Karpas-422 (cell line): ENCODE measurements around the gene HYCC1. TPM values are rescaled to one million over a fixed set of nuclear protein-coding genes. Genes with fewer than 3 reads are reported as not detected.
A peak's percentile ranks its signal among the peaks of the same experiment; 100 is the strongest.

Experiments used
- DNase-seq: peaks from one replicate; pipeline ENCODE4 v3.0.0-alpha.2; 2015
- H2AFZ ChIP-seq: fragments of 200-600 bp; sonication (generic); 2 replicates; pipeline ENCODE4 v1.6.1; 2014; ENCODE audit warnings: antibody characterized with exemption, low read length, mixed read lengths
- H3K27ac ChIP-seq: fragments of 200-600 bp; sonication (generic); 2 replicates; pipeline ENCODE4 v1.5.1; 2014; ENCODE audit warnings: mild to moderate bottlenecking, low read length, moderate library complexity
- H3K27me3 ChIP-seq: fragments of 200-600 bp; sonication (generic); 2 replicates; pipeline ENCODE4 v1.6.1; 2014; ENCODE audit warnings: low read length, mixed read lengths
- H3K36me3 ChIP-seq: fragments of 200-600 bp; sonication (generic); 2 replicates; pipeline ENCODE4 v1.6.1; 2014; ENCODE audit warnings: low read length, mixed read lengths; ENCODE audit not compliant: insufficient read depth
- H3K4me1 ChIP-seq: fragments of 200-600 bp; sonication (generic); 2 replicates; pipeline ENCODE4 v1.6.1; 2014; ENCODE audit warnings: mild to moderate bottlenecking, low read length, mixed read lengths
- H3K4me2 ChIP-seq: fragments of 200-600 bp; sonication (generic); 2 replicates; pipeline ENCODE4 v1.6.1; 2014; ENCODE audit warnings: low read length, low read depth, mild to moderate bottlenecking; ENCODE audit not compliant: poor library complexity, severe bottlenecking
- H3K4me3 ChIP-seq: fragments of 200-600 bp; sonication (generic); 2 replicates; pipeline ENCODE4 v1.5.1; 2014; ENCODE audit warnings: mild to moderate bottlenecking, antibody characterized with exemption, low read length, mixed read lengths
- H3K79me2 ChIP-seq: fragments of 200-600 bp; sonication (generic); 2 replicates; pipeline ENCODE4 v1.6.1; 2014; ENCODE audit warnings: mild to moderate bottlenecking, low read length, mixed read lengths
- H3K9ac ChIP-seq: fragments of 200-600 bp; sonication (generic); 2 replicates; pipeline ENCODE4 v1.6.0; 2014; ENCODE audit warnings: low read length
- H3K9me2 ChIP-seq: fragments of 200-600 bp; sonication (generic), shearing (Covaris generic); replicated peaks from 2 replicates; pipeline ENCODE4 v1.6.0; 2014; ENCODE audit warnings: mild to moderate bottlenecking, low read length, moderate library complexity; ENCODE audit not compliant: insufficient read depth
- H3K9me3 ChIP-seq: fragments of 300-700, 200-600 bp; sonication (generic); 2 replicates; pipeline ENCODE4 v1.6.1; 2014; ENCODE audit warnings: low read length, mixed read lengths
- H4K20me1 ChIP-seq: fragments of 200-600 bp; sonication (generic); 2 replicates; pipeline ENCODE4 v1.6.1; 2014; ENCODE audit warnings: mild to moderate bottlenecking, antibody characterized with exemption, low read length, low read depth; ENCODE audit not compliant: insufficient read depth
- total RNA-seq: library from RNA; depleted of rRNA; stranded (reverse); fragments of >200 nt; shearing (Covaris generic); gene quantifications from 2 replicates; pipeline ENCODE4 v1.2.3, GENCODE V29; 2014; ENCODE audit warnings: low replicate concordance

HYCC1 gene
- total RNA-seq, 1 experiment from 2014 or later = 3.4 TPM

- Histone ChIP-seq H3K36me3 (no peaks in the 10 kb centered on the region), H2AFZ (no peak overlapping the region), H3K79me2 (no peaks in the 10 kb centered on the region), H4K20me1 (peaks cover 7% of the 10 kb centered on the region; the same call in 1 of the 2 replicates), H3K27ac (no peak overlapping the region), H3K4me2 (no peak overlapping the region), H3K4me1 (no peaks in the 10 kb centered on the region), H3K9me2 (no peaks in the 10 kb centered on the region), H3K9ac (no peak overlapping the region), H3K9me3 (no peaks in the 10 kb centered on the region), H3K27me3 (no peaks in the 10 kb centered on the region), H3K4me3 (no peak overlapping the region)
- no peak for DNase-seq
These were observed 13.2 kb downstream of the HYCC1 start for GRCh38 chr7:23000597-23001360.

GRCh38 chr7:22998519-22998896, 15.4 kb downstream of the HYCC1 start:
- Histone ChIP-seq H3K4me3 (no peak overlapping the region), H3K79me2 (no peaks in the 10 kb centered on the region), H3K27ac (no peak overlapping the region), H3K4me1 (no peaks in the 10 kb centered on the region), H3K9me3 (no peaks in the 10 kb centered on the region), H3K27me3 (no peaks in the 10 kb centered on the region), H2AFZ (no peak overlapping the region), H3K9ac (no peak overlapping the region), H3K36me3 (no peaks in the 10 kb centered on the region), H3K9me2 (no peaks in the 10 kb centered on the region), H3K4me2 (no peak overlapping the region), H4K20me1 (peaks cover 7% of the 10 kb centered on the region; the same call in 1 of the 2 replicates)
- DNase-seq = no peak

DNA sequence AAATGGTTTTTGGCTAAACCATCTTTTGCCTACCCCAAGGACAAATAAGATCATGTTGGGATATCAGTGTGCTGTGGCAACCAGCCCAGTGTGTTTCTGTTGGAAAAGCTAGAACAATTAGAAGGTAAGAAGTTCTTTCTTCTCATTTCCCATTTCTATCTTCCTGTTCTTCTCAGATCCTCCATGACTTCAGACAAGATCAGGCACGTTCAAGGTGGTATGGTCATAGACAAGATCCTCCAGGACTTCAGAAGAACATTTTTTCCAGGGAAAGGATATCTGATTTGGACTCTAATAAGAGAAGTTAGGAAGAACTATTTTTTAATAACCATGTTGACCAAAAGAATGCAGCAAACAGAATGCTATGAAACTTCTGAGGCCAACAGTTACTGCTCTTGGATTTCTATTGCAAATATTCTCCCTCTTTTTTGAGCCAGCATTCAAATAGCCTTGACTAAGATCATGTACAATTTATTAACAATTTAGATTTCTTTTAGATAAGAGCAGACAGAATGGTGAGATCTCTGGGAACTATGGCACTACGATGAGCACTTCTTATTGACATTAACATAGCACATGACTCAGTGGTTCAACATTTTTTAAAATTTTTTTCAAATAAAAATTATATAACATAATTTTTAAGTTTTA, 15.9 kb downstream of the HYCC1 start:
- Histone ChIP-seq H3K79me2 (no peaks in the 10 kb centered on the region), H3K4me1 (no peaks in the 10 kb centered on the region), H4K20me1 (peaks cover 7% of the 10 kb centered on the region; the same call in 1 of the 2 replicates), H3K4me3 (no peak overlapping the region), H3K27ac (no peak overlapping the region), H3K36me3 (no peaks in the 10 kb centered on the region), H3K9me3 (no peaks in the 10 kb centered on the region), H3K4me2 (no peak overlapping the region), H3K27me3 (no peaks in the 10 kb centered on the region), H3K9ac (no peak overlapping the region), H3K9me2 (no peaks in the 10 kb centered on the region), H2AFZ (no peak overlapping the region)
- no peak for DNase-seq

DNA sequence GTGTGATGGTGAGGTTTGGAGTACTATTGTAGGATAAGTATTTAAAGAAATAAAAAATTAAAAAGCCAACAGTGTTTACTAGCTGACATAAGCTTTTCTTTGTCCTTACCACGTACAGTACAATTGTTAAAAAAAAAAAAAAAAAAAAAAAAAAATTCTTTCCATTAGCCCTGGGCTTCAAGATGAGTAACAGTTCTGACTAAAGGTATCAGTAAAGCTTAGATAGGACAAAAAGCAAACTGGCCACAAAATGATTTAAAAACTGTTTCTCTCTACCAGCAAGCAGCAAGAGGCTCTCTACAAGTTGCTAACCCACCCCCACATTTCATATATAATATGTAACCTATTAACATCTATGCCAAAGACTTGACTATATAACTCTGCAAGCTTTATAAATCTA, 17.5 kb downstream of the HYCC1 start:
- Histone ChIP-seq H3K27ac (no peak overlapping the region), H3K9me3 (no peaks in the 10 kb centered on the region), H3K27me3 (no peaks in the 10 kb centered on the region), H3K79me2 (no peaks in the 10 kb centered on the region), H2AFZ (no peak overlapping the region), H4K20me1 (peaks cover 7% of the 10 kb centered on the region; the same call in 1 of the 2 replicates), H3K4me1 (no peaks in the 10 kb centered on the region), H3K4me3 (no peak overlapping the region), H3K9me2 (no peaks in the 10 kb centered on the region), H3K4me2 (no peak overlapping the region), H3K36me3 (no peaks in the 10 kb centered on the region), H3K9ac (no peak overlapping the region)
- no peak for DNase-seq

GRCh38 chr7:22995011-22995410, 18.9 kb downstream of the HYCC1 start:
- H2AFZ ChIP-seq = no peak overlapping the region
- H3K27me3 ChIP-seq = no peaks in the 10 kb centered on the region
- no peaks in the 10 kb centered on the region for H3K79me2 ChIP-seq
- H3K4me3 ChIP-seq = no peak overlapping the region
- no peak overlapping the region for H3K4me2 ChIP-seq
- no peaks in the 10 kb centered on the region for H3K36me3 ChIP-seq
- no peaks in the 10 kb centered on the region for H3K4me1 ChIP-seq
- no peak for DNase-seq
- H3K27ac ChIP-seq = no peak overlapping the region
- H3K9me2 ChIP-seq = no peaks in the 10 kb centered on the region
- H3K9ac ChIP-seq = no peak overlapping the region
- H4K20me1 ChIP-seq = peaks cover 7% of the 10 kb centered on the region; the same call in 1 of the 2 replicates
- H3K9me3 ChIP-seq = no peaks in the 10 kb centered on the region

GRCh38 chr7:22992874-22993840, 20.8 kb downstream of the HYCC1 start:
- Histone ChIP-seq H4K20me1 (no peaks in the 10 kb centered on the region; the same call in 1 of the 2 replicates), H3K36me3 (no peaks in the 10 kb centered on the region), H3K4me1 (no peaks in the 10 kb centered on the region), H3K4me2 (no peak overlapping the region), H3K9me2 (no peaks in the 10 kb centered on the region), H3K79me2 (no peaks in the 10 kb centered on the region), H3K9ac (no peak overlapping the region), H3K27me3 (no peaks in the 10 kb centered on the region), H2AFZ (no peak overlapping the region), H3K27ac (no peak overlapping the region), H3K4me3 (no peak overlapping the region), H3K9me3 (no peaks in the 10 kb centered on the region)
- peak; percentile 9 for DNase-seq

- Histone ChIP-seq H3K9me2 (no peaks in the 10 kb centered on the region), H3K9me3 (no peaks in the 10 kb centered on the region), H3K27me3 (no peaks in the 10 kb centered on the region), H2AFZ (no peak overlapping the region), H3K27ac (no peak overlapping the region), H4K20me1 (no peaks in the 10 kb centered on the region; the same call in 1 of the 2 replicates), H3K4me2 (no peak overlapping the region), H3K4me1 (no peaks in the 10 kb centered on the region), H3K79me2 (no peaks in the 10 kb centered on the region), H3K9ac (no peak overlapping the region), H3K36me3 (no peaks in the 10 kb centered on the region), H3K4me3 (no peak overlapping the region)
- peak; percentile 5 for DNase-seq
These were observed 23.4 kb downstream of the HYCC1 start for GRCh38 chr7:22990588-22990949.
